ENCODE results near the gene TMED7.

Gene TMED7

DNA sequence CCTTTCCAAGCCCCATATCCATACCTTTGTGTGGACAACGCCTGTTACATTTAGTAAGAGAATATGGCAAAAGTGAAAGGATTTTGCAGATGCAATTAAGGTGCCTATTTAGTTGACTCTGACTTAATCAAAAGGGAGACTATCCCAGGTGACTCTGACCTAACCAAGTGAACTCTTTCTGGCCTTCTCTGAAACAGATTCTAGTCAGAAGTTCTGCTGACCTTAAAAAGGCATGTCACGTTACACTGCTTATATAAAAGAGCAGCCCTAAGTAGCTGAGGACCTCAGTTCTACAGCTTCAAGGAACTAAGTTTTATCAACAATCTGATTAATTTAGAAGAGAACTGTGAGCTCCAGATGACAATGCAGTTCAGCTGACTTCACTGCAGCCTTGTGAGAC, 17.9 kb downstream of the TMED7 start:
- Histone ChIP-seq H3K4me2 (ENCODE audit: low read length) (no peak overlapping the region), H4K20me1 (ENCODE audit: insufficient read depth, low read length) (no peaks in the 10 kb centered on the region), H3K9me3 (ENCODE audit: low read length) (no peaks in the 10 kb centered on the region), H3K4me1 (ENCODE audit: insufficient read depth, low read length, severe bottlenecking) (peaks cover 6% of the 10 kb centered on the region), H3F3A (ENCODE audit: insufficient read depth, low read length) (no peaks in the 10 kb centered on the region), H3K27ac (ENCODE audit: low read depth, low read length, poor library complexity, severe bottlenecking) (no peak overlapping the region), H3K9me2 (ENCODE audit: low read depth, low read length) (no peaks in the 10 kb centered on the region), H3K36me3 (ENCODE audit: insufficient read depth, low read length) (peaks cover 13% of the 10 kb centered on the region; the same call in 1 of the 2 replicates), H3K4me3 (ENCODE audit: low read depth, low read length, poor library complexity, severe bottlenecking) (no peak overlapping the region), H3K27me3 (ENCODE audit: insufficient read depth, low read length) (no peaks in the 10 kb centered on the region), H3K79me2 (ENCODE audit: insufficient read depth, low read length) (no peaks in the 10 kb centered on the region), H2AFZ (ENCODE audit: low read length) (no peak overlapping the region), H3K9ac (ENCODE audit: low read length) (no peak overlapping the region)
- TF ChIP-seq EZH2 (IDR thresholded peaks at IDR 0.05; ENCODE audit: borderline replicate concordance, low read length), result no peak
- TF ChIP-seq, protein P1, sequence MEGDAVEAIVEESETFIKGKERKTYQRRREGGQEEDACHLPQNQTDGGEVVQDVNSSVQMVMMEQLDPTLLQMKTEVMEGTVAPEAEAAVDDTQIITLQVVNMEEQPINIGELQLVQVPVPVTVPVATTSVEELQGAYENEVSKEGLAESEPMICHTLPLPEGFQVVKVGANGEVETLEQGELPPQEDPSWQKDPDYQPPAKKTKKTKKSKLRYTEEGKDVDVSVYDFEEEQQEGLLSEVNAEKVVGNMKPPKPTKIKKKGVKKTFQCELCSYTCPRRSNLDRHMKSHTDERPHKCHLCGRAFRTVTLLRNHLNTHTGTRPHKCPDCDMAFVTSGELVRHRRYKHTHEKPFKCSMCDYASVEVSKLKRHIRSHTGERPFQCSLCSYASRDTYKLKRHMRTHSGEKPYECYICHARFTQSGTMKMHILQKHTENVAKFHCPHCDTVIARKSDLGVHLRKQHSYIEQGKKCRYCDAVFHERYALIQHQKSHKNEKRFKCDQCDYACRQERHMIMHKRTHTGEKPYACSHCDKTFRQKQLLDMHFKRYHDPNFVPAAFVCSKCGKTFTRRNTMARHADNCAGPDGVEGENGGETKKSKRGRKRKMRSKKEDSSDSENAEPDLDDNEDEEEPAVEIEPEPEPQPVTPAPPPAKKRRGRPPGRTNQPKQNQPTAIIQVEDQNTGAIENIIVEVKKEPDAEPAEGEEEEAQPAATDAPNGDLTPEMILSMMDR (IDR thresholded peaks at IDR 0.05; ENCODE audit: low read length), result no peak

DNA sequence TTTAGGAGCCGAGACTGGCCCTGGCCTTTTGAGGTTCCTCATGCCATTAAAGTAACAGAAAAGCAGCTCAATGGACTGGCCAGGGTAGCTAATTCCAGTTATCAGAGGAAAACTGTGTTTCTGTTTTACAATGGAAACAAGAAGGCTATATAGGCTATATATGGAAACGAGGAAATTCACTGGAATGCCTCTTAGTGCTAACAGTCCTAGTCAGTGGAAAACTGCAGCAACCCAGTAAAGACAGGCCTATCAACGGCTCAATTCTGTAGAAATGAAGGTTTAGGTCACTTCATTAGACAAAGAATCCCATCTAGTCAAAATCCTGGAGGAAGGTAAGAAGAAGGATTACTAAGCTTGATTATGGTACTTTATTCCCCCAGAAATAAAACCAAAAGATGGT, 20.4 kb downstream of the TMED7 start:
- no peak overlapping the region for H3K27ac ChIP-seq (ENCODE audit: low read depth, low read length, poor library complexity, severe bottlenecking)
- no peak overlapping the region for H3K9ac ChIP-seq (ENCODE audit: low read length)
- H3K4me2 ChIP-seq (ENCODE audit: low read length), result no peak overlapping the region
- H3F3A ChIP-seq (ENCODE audit: insufficient read depth, low read length), result no peaks in the 10 kb centered on the region
- H4K20me1 ChIP-seq (ENCODE audit: insufficient read depth, low read length), result no peaks in the 10 kb centered on the region
- no peaks in the 10 kb centered on the region for H3K79me2 ChIP-seq (ENCODE audit: insufficient read depth, low read length)
- no peaks in the 10 kb centered on the region for H3K36me3 ChIP-seq (ENCODE audit: insufficient read depth, low read length)
- no peak overlapping the region for H3K4me3 ChIP-seq (ENCODE audit: low read depth, low read length, poor library complexity, severe bottlenecking)
- TF ChIP-seq, protein P1 (IDR thresholded peaks at IDR 0.05; ENCODE audit: low read length), result no peak
- no peak for TF ChIP-seq EZH2 (IDR thresholded peaks at IDR 0.05; ENCODE audit: borderline replicate concordance, low read length)
- peaks cover 20% of the 10 kb centered on the region for H3K4me1 ChIP-seq (ENCODE audit: insufficient read depth, low read length, severe bottlenecking)
- no peaks in the 10 kb centered on the region for H3K9me2 ChIP-seq (ENCODE audit: low read depth, low read length)
- H2AFZ ChIP-seq (ENCODE audit: low read length), result no peak overlapping the region
- H3K27me3 ChIP-seq (ENCODE audit: insufficient read depth, low read length), result no peaks in the 10 kb centered on the region
- no peaks in the 10 kb centered on the region for H3K9me3 ChIP-seq (ENCODE audit: low read length)

DNA sequence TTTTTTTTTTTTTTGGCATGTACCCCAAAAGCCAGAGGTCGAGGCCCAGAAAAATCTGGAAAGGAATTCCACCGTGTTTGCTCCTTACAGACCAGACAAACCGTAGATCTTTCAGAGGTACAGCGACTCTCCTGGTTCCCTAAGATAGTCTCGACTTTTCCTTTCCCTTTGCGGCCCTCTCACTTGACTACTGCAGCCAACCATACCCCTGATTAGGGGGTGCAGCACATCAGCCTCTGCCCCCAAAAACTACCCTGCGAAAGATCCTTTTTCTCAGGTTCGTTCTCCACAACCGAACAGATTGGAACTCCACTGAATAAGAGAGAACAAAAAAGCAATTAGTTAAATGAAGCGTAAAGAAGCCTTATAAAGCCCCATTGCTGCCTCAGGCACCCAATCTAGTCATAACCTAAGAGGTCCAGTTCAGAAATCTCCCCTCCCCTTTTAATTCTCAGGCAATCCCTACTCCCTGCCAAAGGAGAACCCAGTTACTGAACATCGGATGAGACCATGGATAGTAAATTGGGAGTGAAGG, 23.2 kb downstream of the TMED7 start:
- Histone ChIP-seq H3K27ac (ENCODE audit: low read depth, low read length, poor library complexity, severe bottlenecking) (peak overlapping the region; percentile 60), H3K9me3 (ENCODE audit: low read length) (no peaks in the 10 kb centered on the region), H3K4me1 (ENCODE audit: insufficient read depth, low read length, severe bottlenecking) (peaks cover 20% of the 10 kb centered on the region), H4K20me1 (ENCODE audit: insufficient read depth, low read length) (no peaks in the 10 kb centered on the region), H3K27me3 (ENCODE audit: insufficient read depth, low read length) (no peaks in the 10 kb centered on the region), H2AFZ (ENCODE audit: low read length) (no peak overlapping the region), H3K36me3 (ENCODE audit: insufficient read depth, low read length) (no peaks in the 10 kb centered on the region), H3K9me2 (ENCODE audit: low read depth, low read length) (no peaks in the 10 kb centered on the region), H3F3A (ENCODE audit: insufficient read depth, low read length) (no peaks in the 10 kb centered on the region), H3K4me3 (ENCODE audit: low read depth, low read length, poor library complexity, severe bottlenecking) (peak overlapping the region; percentile 62), H3K79me2 (ENCODE audit: insufficient read depth, low read length) (no peaks in the 10 kb centered on the region), H3K9ac (ENCODE audit: low read length) (peak overlapping the region; percentile 65), H3K4me2 (ENCODE audit: low read length) (peak overlapping the region; percentile 68)
- no peak for TF ChIP-seq EZH2 (IDR thresholded peaks at IDR 0.05; ENCODE audit: borderline replicate concordance, low read length)
- TF ChIP-seq, protein P1 (IDR thresholded peaks at IDR 0.05; ENCODE audit: low read length), result no peak
